Measurements from ENCODE around the gene ANKRD23. TPM values are rescaled to one million over a fixed set of nuclear protein-coding genes. Genes with fewer than 3 reads are reported as not detected.

ANKRD23 gene
- total RNA-seq, 1 donor from 2014 or later: 1.7 TPM

DNA sequence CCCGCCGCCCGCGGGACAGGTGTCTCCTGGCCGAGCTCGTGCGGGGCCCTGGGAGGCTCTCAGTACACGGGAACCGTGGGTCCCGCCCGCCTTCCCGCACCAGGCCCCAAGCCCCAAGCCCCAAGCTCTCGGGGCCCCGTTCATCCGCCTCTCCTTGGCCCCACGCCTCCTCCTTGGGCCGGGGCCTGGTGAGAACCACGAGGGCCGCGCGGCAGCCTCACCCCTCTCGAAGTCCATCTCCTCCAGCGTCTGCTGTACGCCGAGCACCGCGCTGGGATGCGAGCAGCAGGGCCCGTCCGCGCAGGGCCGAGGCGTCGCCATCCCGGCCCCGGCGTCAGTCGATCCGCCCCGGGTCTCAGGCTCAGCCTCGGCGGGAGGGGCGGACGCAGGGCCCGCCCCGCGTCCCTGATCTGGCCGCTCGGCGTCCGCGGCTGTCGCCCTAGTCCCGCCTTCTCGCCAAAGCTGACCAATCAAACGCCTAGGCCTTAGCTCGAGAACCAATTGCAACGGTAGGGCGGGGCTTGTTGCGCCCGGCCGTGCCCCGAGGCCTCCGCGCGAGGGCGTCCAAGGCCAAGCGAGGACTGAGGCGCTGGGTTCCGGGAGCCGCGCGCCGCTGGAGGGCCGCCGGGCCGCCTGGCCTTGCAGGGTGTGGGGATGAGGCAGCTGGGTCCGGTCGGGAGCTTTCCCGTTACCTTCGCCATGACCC is 14.0 kb upstream of the ANKRD23 start, which contains the start of gene ANKRD39:
Gene ANKRD39, minus strand, starts transcription at position 350 of the 706 bp plus-strand sequence. Its CDS starts 29 bp downstream, at position 321.
- peak; percentile 98 for DNase-seq
- Histone ChIP-seq H3K4me3 (peak within 1 kb of the TSS; percentile 84), H3K9me3 (no peaks in the 10 kb centered on the region), H3K27me3 (no peaks in the 10 kb centered on the region), H3K27ac (peak within 1 kb of the TSS; percentile 76), H3K4me1 (peaks cover 15% of the 10 kb centered on the region), H3K36me3 (peaks cover 41% of the 10 kb centered on the region)
- TF ChIP-seq, protein P1, sequence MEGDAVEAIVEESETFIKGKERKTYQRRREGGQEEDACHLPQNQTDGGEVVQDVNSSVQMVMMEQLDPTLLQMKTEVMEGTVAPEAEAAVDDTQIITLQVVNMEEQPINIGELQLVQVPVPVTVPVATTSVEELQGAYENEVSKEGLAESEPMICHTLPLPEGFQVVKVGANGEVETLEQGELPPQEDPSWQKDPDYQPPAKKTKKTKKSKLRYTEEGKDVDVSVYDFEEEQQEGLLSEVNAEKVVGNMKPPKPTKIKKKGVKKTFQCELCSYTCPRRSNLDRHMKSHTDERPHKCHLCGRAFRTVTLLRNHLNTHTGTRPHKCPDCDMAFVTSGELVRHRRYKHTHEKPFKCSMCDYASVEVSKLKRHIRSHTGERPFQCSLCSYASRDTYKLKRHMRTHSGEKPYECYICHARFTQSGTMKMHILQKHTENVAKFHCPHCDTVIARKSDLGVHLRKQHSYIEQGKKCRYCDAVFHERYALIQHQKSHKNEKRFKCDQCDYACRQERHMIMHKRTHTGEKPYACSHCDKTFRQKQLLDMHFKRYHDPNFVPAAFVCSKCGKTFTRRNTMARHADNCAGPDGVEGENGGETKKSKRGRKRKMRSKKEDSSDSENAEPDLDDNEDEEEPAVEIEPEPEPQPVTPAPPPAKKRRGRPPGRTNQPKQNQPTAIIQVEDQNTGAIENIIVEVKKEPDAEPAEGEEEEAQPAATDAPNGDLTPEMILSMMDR (IDR thresholded peaks at IDR 0.05): peak; percentile 84
- ATAC-seq: peak; percentile 97
- intact Hi-C loops (cut with DNase I): no loop called here

DNA sequence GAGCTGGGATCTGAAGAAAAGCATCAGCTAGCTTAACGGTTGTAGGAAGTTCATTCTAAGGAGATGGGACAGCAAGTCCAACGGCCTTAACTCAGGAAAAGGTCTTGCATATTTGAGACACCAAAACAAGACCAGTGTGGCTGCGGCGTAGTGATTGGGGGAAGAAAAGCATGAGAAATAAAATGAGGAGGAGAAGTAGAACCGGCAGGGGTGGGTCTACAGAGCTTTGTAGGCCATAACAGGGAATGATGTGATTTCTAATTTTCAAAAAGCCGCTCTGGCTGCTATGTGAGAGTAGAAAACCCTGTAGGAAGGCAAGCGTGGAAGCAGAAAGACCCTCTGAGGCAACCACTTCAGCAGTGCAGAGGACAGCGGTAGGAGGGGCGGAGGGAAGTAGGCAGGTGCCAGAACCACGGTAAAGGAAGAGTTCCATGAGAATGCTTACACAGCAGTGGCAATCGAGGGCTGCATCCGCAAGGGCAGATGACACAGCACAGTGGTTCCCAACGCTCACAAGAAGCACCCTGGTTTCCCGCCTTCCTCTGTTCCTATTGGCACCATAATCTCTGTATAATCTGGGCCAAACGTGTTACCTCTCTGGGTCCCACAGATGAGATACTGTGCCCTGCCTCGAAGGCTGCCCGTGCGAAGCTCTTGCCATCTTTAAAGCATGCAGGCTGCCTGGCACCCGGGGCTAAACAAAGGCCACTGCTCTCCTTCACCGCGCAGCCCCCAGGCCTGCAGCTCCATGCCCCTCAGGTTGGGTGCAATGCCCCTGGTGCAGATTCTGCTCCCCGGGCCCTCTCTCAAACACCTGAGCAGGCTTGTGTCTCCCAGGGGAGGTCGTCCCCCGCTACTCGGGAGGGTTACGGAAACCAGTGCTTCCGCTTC is 13.2 kb upstream of the ANKRD23 start:
- no peak for ATAC-seq
- peak overlapping the region; percentile 76 for H3K27ac ChIP-seq

DNA sequence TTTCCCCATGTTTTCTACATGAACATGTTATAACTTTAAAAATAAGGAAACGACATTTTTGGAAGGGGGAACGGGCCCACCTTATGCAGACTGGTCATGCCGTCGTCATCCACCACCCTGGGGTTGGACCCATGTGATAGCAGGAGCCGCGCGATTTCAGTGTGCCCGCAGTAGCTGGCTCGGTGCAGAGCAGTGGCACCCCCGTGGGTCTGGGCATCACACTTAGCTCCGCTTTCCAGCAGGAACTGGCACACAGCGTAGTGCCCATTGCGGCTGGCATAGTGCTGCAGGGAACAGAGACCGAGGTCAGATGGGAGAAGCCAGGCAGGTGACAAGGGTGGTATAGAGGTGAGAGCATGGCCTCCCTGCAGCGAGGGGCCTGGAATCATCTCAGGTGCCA is 9.5 kb upstream of the ANKRD23 start:
- intact Hi-C loops (cut with DNase I): no loop called here
- H3K4me1 ChIP-seq: peaks cover 7% of the 10 kb centered on the region

More for the DNA sequence above, 13.2 kb upstream of the ANKRD23 start:
- TF ChIP-seq, protein P1 (IDR thresholded peaks at IDR 0.05): no peak
- H3K4me1 ChIP-seq: peaks cover 15% of the 10 kb centered on the region
- DNase-seq: no peak
- H3K36me3 ChIP-seq: peaks cover 37% of the 10 kb centered on the region
- H3K27me3 ChIP-seq: no peaks in the 10 kb centered on the region
- no peaks in the 10 kb centered on the region for H3K9me3 ChIP-seq
- peak overlapping the region; percentile 84 for H3K4me3 ChIP-seq
- intact Hi-C loops (cut with DNase I): no loop called here

DNA sequence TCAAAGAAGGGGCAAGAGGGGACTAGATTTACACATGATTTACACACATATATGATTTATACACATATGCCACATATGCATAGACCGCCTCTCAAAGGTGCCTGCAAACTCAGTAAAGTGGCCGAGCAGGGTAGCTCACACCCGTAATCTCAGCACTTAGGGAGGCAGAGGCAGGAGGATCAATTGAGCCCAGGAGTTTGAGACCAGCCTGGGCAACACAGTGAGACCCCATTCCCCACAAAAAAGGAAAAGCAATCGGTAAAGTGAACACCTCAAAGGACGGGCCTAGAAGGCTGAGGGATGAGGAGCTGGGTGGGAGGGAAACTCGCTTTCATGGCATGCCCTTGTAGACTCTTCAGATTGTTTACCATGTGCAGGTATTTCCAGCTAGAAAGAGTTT is 8.8 kb upstream of the ANKRD23 start:
- Histone ChIP-seq H3K4me1 (peaks cover 7% of the 10 kb centered on the region), H3K36me3 (peaks cover 57% of the 10 kb centered on the region), H3K27ac (no peak overlapping the region), H3K4me3 (no peak overlapping the region), H3K27me3 (no peaks in the 10 kb centered on the region), H3K9me3 (no peaks in the 10 kb centered on the region)
- no peak for ATAC-seq
- TF ChIP-seq, protein P1 (IDR thresholded peaks at IDR 0.05): no peak
- intact Hi-C loops (cut with DNase I): no loop called here
- no peak for DNase-seq

More for the DNA sequence above, 9.5 kb upstream of the ANKRD23 start:
- TF ChIP-seq, protein P1 (IDR thresholded peaks at IDR 0.05): no peak
- Histone ChIP-seq H3K27me3 (no peaks in the 10 kb centered on the region), H3K9me3 (no peaks in the 10 kb centered on the region), H3K4me3 (no peak overlapping the region), H3K27ac (no peak overlapping the region), H3K36me3 (peaks cover 51% of the 10 kb centered on the region)
- DNase-seq (no peak), ATAC-seq (no peak)

DNA sequence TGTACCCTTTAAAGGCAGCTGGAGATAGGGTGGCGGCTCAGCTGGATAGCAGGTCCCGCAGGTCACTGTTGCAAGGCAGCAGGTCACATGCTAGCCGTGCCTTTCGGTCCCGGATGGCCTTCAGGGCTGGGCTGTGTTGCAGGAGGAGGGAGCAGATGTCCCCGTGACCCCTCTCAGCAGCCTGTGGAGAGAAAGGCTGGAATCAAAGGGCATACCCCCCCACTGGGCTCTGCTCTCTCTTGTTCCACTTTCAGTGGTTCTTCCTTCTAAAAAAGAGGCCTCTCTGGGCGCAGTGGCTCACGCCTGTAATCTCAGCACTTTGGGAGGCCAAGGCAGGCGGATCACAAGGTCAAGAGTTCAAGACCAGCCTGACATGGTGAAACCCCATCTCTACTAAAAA is 4.4 kb upstream of the ANKRD23 start:
- intact Hi-C loops (cut with DNase I): no loop called here
- no peak for DNase-seq
- Histone ChIP-seq H3K9me3 (no peaks in the 10 kb centered on the region), H3K27ac (no peak overlapping the region), H3K36me3 (peaks cover 60% of the 10 kb centered on the region), H3K4me3 (no peak overlapping the region), H3K27me3 (no peaks in the 10 kb centered on the region), H3K4me1 (no peaks in the 10 kb centered on the region)
- TF ChIP-seq, protein P1 (IDR thresholded peaks at IDR 0.05): no peak
- ATAC-seq: no peak

Data from upper lobe of right lung (tissue), 1 donor.